Retina (tissue), 1 donor: ENCODE results near the gene SPR.

Experiments
- DNase-seq: peaks from one replicate; pipeline ENCODE4 v3.0.0-alpha.2; 2016

The SPR gene

GRCh38 chr2:72887032-72887739, at the start of gene SPR:
Gene SPR, plus strand, starts transcription at chr2:72887408. Its CDS starts 25 bp downstream, at chr2:72887433.
- DNase-seq = peak; percentile 89

- DNase-seq = no peak
These were observed 47.1 kb upstream of the SPR start for GRCh38 chr2:72840066-72840465.

- DNase-seq = no peak
These were observed 45.6 kb upstream of the SPR start for GRCh38 chr2:72841462-72842125.

GRCh38 chr2:72843301-72843700, 43.9 kb upstream of the SPR start:
- no peak for DNase-seq

GRCh38 chr2:72846171-72847095, 40.8 kb upstream of the SPR start:
- no peak for DNase-seq

- no peak for DNase-seq
These were observed 39.5 kb upstream of the SPR start for GRCh38 chr2:72847534-72848315.

GRCh38 chr2:72848436-72849137, 38.6 kb upstream of the SPR start:
- no peak for DNase-seq

GRCh38 chr2:72849138-72849462, 38.1 kb upstream of the SPR start:
- DNase-seq = no peak

- DNase-seq = no peak
These were observed 35.9 kb upstream of the SPR start for GRCh38 chr2:72851333-72851732.

- DNase-seq = peak; percentile 53
These were observed 27.4 kb upstream of the SPR start for GRCh38 chr2:72859831-72860262.

- DNase-seq = peak; percentile 97
These were observed 24.8 kb upstream of the SPR start for GRCh38 chr2:72862239-72862988.

- no peak for DNase-seq
These were observed 24.2 kb upstream of the SPR start for GRCh38 chr2:72863046-72863445.

- DNase-seq = no peak
These were observed 22.7 kb upstream of the SPR start for GRCh38 chr2:72864500-72864899.

- DNase-seq = no peak
These were observed 16.1 kb upstream of the SPR start for GRCh38 chr2:72871060-72871459.

GRCh38 chr2:72871880-72872279, 15.3 kb upstream of the SPR start:
- DNase-seq = no peak

GRCh38 chr2:72883356-72883962, 3.7 kb upstream of the SPR start:
- DNase-seq = no peak

GRCh38 chr2:72886505-72887031, 640 bp upstream of the SPR start:
- DNase-seq = no peak

- DNase-seq = peak; percentile 92
These were observed 681 bp downstream of the SPR start for GRCh38 chr2:72887740-72888437.

- no peak for DNase-seq
These were observed 1.4 kb downstream of the SPR start for GRCh38 chr2:72888438-72889202.
